SKM-1 (cell line): ENCODE results near the gene CPA5.

Experiments
- DNase-seq: peaks from one replicate; lab custom pipeline; 2025; ENCODE audit not compliant: unreplicated experiment; lab: John Stamatoyannopoulos, UW

The CPA5 gene

DNA sequence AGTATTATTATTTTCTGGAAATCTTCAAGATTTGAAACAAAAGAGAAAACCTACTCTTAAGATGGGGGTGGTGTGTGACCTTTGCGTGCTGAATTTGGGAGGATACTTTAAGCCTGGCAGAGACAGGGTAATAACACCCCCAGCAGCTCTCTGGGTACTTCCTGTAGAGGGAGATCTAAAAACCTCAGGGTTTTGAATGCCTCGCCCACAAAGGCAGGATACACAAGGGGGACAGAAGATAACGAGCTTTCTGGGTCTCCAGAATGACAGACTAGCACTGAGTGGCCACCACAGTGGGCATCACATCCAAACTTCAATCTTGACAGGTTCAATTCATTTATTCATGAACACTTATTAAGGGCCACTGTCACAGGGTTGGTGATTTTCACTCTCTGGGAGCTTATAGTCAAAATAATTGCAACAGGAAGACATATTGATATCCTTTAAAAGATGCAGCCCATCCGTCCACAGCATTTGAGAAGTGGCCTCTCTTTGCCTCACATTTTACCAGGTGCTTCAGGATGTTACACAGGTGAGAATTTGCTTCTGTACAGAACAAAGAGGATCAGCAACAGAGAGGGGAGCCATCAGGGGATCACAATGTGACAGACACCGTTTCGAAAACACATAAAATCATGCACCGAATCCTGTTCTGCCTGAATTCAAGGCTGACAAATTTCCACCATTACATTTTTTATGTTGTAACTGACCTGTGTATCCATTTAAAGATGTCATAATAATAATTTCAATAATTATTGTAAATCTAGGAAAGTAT, 50.0 kb downstream of the CPA5 start:
- no peak for DNase-seq

DNA sequence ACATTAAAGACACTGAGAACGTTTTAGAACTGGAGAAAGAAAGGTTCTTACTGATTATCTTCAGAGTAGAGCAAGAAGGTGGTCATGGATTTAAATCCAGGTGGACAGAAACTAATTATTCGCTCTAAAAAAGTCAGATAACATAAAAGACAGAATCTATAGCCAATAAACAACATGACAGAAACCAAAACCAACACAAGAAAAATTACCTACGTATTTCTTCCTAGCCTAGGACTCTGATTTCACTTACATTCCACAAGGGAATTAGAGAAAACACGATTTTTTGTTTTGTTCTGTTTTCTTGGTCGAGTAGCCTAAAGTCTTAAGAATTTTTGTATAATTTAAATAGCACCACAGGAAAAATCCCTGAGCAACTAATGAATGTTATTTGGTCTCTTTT, 50.8 kb downstream of the CPA5 start:
- no peak for DNase-seq

DNA sequence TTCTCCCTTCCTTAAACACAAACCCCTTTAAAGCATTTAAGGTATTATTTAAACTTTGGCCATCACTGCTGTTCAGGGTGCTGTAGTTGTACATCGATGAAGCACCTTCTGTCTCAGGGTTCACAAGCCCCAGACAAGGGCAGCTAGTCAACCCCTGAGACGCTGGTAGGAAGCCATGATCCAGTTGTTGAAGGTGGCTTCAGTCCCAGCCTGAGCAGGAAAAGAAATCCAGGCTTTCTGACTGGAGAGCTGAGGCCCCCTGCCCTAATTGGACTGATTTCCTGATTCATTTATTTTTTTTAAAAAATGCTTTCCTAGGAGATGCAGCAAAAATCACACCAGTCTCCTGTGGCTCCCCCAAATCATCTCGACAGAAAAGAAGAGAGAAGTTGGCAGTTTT, 51.5 kb downstream of the CPA5 start:
- no peak for DNase-seq

DNA sequence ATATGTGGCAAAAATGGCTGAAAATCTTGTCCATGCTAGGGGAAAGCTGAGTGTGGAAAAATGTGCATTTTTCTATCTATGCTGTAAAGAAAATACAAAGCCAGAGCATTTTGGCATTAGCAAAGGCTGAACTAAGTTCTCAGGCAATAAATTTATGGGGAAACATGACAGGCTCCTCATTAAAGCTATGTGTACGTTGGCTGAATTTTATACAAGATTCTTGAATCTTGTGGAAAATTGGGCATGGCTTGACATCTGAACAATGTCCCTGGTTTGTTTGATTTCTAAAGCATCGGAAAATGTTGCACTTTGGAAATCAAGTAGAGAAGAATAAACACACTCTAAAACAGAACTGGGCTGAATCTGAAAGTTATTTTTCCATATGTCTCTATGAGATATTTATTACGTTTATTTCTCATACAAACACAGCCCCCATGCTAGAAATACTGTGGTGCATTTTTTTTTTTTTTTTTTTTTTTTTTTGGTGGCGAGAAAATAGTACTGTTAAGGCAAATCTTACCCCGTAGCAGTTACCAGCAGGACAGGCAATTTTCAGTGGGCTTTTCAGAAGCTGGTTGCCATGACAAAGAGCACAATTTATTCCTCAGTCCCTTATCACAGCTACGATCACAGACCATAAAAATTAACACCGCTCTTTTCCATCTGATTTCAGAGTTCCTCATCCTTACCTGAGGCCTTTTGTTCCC, 52.6 kb downstream of the CPA5 start:
- DNase-seq: no peak

DNA sequence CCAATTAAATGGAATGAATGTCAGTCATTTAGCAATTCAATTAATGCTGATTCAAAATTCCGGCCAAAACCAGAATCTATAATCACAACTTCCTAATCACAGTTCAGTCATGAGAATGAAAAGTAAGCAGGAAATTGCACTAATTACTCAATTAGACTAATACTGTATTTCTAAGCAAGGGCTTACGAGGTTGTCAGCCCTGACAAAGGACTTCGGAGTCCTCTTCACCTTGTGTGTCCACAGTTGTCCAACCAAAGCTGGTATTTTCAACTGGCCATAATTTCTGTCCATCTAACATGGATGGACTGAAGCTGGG, 53.1 kb downstream of the CPA5 start:
- DNase-seq: no peak

DNA sequence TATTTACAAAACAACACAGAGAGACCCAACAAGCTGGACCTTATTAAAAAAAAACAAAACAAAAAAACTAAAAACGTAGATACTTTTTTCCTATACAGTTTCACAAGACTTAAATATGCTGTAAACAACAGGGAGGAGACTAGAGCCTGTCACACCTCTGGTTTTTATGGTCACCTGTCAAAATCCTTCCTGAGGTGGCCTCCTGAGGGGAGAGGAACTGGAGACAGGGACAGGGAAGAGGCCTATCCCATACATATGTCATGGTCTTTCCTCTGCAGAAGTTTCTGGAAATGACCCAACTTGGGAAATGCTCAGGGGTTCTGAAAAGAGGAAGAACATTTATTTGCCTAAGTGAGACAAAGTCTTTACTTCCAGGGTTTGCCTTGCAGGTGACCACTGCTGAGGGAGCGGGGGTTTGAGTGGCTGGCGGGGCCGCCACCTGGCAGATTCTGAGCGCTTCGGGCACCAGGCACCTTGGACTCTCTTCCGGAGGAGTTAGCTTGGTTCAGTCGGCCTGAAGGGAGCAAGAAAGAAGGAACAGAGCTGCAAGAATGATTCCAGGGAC, 54.0 kb downstream of the CPA5 start:
- no peak for DNase-seq

DNA sequence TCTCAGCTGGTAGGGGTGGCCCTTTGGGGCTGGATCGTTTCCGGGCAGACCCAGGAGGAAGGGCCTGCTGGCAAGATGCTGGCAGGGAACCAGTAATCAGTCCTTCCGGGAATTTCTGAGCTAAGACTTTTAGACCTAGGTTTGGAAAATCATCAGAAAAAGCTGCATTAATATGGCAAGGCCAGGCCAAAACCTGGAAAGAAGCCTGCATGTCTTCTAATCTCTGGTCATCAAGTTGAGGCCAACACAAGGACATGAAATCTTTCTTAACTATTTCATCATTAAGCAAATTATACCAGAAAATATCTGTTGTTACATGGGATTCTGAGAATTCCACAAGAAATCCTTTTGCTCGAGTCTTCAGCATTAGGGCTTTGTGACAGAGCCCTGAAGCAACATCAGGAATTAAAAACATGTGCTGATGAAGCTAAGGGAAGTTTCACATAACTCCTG, 55.5 kb downstream of the CPA5 start:
- no peak for DNase-seq

DNA sequence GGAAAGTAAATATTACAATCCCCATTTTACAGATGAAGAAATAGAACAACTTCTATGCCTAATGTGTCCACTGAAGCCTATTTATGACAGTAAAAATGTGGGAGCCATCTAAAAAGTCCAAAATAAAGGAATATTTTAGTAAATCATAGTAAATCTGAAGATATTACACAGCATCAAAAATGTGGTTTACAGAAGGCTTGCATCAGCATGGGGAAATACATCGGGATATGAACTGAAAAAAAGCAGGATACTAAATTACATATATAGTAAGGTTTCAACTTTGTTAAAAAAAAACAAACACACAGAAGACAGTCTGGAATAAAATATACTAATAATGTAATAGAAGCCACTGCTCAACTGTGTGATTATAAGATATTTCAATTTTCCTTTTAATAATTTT, 56.5 kb downstream of the CPA5 start:
- no peak for DNase-seq

DNA sequence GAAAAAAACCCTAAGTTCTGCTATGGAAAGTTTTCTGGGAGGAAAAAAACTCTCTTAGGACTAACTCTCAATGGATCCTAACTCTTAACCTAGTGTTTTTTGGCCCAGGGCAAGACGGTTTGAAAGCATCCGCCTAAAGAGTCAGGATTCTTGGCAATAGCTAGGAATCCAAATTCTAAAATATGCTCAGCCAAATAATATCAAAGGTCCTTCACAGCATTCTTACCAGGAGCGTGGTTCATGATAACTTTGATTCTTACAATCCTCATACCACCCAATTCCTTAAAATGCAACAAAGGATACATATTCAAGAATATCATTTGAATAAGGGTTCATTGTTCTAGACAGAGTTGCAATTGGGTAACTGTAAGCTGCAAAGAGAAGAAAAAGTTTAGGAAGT, 57.0 kb downstream of the CPA5 start:
- no peak for DNase-seq

DNA sequence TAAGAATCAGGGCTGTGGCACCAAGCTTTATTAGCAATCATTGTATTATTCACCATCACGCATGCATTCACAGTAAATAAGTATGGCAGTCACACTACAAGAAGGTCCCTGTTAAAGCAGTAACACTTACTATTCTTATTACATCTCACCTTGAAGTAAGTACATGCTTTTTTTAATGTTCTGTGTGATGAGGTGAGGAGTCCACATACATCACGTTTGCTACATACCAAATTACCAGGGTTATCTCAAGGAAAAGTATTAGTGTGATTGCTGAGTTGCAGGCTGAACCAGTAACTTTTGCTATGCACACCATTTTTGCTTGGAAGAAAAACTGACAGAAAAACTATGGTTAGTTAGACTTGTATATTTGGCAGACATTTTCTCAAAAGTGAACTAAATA, 60.4 kb downstream of the CPA5 start:
- DNase-seq: no peak

DNA sequence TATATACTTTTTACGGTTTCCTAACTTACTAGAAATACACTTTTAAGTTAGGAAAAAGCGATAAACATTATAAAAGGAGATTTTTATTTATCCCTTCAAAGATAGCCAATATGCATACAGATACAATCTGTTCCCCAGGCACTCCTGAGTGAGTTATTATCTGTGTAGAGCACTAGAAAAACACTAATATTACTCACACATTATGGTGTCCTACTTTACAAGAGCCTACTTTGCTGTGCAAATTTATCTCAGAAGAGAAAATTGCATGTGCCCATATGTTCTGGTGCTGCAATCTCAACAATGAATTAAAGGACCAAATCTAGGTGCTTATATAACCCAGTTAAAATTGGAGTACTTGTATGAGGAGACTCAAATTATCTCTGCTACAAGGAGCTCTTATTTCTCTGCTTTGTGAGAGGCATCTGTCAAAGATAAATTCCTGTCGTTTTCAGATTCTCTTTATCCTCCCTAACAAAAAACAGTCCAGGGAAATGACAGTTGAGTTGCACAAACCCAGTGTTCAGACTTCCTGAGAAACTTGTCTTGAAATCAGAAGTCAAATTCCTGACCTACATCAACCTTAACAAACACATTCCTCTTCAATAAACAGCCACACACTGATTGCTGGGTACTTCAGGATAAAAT, 64.6 kb downstream of the CPA5 start:
- DNase-seq: no peak

DNA sequence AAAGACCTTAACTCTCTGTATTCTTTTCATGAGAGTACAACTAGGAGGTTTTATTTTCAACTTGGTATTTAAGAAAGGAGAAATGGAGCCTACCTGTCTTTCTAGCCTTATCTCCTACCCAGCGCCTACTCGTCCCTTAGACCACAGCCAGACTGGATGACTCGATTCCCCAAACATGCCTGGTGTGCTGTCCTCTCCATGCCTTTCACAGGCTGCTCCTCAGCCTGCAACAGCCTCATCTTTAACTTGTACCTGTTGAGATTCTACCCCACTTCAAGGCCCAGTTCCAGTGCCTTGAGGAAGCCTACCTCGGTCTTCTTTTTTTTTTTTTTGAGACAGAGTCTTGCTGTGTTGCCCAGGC, 65.1 kb downstream of the CPA5 start:
- no peak for DNase-seq

DNA sequence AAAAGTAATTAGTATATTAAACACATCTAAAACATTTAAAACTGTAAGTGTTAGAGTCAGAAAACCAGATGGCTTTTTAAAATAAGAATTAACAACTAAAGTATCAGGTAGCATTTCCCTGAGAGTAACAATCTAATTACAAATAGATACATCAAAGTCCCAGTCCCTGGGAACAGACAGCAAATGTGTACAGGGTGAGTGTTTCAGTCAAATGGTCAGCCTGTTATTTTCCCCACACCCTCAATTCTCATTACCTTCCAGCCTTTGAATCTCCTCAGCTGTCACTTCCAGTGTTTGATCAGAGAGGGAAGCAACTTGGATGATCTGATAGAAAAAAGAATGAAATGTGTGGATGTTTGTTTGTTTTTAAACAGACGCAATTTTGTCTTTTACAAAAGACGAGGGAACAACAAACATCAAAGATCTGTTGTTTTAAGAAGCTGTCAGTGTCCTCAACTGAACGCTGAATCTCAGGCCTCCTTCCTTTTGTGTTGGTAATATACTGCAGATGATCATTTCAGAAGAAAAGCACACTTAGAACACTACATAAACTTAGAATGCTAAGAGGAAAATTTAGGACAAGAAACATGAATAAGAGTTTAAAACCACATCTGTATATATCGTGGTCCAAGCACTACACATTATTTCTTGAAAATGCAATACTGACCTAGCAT, 66.4 kb downstream of the CPA5 start:
- no peak for DNase-seq

DNA sequence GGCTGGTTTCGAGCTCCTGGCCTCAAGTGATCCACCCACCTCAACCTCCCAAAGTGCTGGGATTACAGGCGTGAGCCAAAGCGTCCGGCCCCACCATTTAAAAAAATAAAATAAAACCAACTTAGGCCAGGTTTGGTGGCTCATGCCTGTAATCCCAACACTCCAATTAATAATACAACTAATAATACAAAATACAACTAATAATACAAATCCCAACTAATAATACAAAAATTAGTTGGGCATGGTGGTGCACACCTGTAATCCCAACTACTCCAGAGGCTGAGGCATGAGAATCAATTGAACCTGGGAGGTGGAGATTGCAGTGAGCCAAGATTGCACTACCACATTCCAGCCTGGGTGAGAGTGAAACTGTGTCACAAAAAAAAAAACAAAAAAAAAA, 68.6 kb downstream of the CPA5 start:
- no peak for DNase-seq

DNA sequence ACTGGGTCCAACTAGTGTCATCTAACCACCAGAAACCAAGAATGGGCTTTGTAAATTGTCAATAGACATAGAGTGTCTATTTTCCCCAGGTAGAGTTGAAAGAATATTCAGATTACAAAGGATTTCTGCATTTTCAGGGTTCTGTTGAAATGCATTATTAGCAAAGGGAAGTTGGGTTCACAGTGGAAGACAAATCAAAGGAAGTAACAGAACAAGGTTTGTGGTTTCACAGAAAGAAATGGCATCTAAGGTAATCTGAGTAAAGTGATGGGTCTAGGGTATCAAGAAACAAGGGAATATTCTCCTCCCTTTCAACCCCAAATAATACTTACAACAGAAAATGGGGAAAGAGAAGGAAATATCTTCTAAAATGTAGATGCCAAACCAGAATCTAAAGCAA, 70.4 kb downstream of the CPA5 start:
- peak; percentile 27 for DNase-seq

DNA sequence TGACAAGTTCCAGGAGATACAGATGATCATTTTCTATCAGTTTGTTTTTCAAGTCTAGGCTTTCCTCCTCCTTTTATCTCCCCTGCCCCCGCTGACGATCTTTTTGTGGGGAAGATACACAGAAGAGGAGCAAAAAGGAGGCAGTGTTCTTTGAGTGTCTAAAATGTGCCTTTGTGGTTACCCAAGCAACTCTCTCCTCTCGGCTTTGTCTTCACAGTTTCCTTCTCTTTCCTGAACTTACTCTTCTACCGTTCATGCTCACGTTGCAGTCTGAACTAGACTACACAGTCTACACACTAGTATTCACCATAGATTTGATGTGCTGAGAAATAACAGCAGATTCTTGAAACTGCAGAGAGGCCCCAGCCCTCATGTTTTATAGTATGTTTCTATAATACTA, 72.6 kb downstream of the CPA5 start:
- no peak for DNase-seq

DNA sequence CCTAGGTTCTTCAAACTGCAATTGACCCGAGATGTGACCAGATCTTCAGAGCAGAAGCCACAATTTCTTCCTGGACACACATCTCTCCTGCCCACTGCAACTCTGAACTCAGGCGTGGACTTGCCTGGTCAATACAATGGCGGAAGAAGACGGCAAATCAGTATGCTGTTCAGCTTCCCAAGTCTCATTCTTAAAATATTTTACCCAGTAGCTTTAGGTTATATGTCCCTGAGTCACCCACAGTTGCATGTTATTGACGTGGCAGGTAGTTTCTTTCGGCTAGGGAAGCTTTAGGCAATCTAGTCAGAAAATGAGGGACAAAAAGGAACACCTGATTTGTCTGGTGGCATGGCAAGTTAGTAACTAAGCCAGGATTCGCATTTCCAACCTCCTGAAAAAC, 73.7 kb downstream of the CPA5 start:
- no peak for DNase-seq
